Stimulated activated CD8-positive, alpha-beta memory T cell treated with anti-CD3 and anti-CD28 coated beads, Interleukin-4, amount 100 ng/mL, for 48 hours (primary cell): ENCODE results near the gene VAT1L.

Experiments
- DNase-seq: peaks from one replicate; pipeline ENCODE4 v3.0.0-alpha.2; 2020

Gene VAT1L

DNA sequence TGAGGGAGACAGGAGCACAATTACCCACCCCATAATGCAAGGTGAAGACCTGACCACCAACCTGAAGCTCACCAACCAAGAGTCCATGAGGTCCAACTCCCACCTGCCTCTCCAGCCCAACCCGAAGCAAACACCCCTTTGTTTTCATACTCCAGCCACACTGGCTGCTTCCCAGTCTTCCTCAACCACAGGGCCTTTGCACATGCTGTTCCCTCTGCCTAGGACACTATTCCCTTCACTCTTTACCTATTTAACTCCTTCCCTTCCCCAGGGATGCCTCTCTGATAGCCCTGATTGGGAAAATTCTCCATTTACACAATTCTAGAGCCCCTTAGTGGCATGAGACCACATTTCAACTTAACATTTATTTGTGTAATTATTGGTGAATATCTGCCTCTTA is 86.0 kb downstream of the VAT1L start:
- DNase-seq, result no peak

DNA sequence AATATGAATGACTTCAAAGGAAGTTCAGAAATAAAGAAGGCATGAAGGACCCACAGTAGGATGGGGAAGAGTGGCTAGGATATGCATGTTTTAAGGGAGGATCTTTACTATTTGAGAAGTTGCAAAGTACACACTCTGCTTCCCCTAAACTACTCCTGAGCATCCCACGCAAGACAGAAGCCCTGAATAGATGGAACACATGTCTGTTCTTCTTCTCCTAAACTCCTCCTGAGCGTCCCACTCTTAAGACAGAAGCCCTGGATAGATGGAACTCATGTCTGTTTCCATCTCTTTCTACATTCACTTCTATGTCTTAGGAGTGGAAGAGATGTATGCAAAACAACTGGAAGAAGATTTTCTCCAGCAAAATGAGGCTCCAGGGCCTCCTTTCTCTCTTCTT is 88.4 kb downstream of the VAT1L start:
- no peak for DNase-seq

DNA sequence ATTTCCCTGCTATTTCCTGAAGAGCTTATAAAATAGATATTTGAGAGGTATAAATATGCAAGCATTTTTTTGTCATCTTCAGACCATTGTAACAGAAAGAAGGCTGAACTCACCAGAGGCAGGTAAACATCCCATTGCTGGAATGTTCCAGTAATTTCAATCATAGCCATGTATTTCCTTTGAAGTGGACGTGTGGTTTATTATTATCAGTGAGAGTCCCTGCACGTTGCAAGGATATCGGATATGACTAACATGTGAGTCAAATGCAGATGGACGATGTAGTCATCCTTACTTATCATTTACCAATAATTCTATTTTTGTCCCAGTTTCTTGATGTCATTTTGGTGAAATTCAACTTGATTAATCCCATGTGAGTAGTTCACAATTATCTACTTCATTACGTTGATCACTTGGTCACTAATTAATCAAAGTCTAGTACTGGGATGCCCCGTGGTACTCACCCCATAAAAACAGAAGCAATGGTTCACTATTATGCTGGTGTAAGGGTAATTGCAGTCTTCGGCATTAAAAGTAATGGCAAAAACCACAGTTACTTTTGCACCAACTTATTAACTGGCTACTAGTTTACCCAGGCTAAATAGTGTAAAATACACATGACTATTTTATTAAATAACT is 89.5 kb downstream of the VAT1L start:
- DNase-seq, result no peak

DNA sequence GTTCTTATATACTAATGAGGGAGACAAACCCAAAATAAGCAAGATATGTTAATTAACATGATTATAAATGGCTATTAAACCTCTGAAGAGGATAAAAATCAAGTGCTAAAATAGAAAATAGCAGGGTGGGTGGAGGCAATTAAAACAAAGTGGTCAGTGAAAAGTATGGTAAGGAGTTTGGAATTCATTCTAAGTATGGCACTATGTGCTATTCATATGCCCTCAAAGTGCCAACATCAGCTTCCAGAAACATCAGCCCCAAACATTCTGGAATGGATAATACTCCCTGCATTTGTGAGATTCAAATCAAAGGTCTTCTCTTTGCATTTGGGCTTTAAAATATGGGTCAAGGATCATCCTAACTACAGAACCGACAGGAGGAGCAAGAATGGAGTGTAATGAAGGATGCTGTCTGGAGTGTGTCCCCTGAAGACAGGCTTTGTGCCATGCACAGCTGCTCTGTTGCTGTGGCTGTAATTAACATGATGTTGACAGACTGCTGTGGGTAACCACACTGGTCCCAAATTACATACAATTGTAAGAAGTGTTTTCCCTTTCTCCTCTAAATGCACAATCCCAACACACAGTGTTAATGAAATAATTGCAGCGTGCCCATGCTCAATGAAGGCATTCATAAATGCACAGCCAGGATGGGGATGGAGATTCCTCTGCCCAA is 93.1 kb downstream of the VAT1L start:
- DNase-seq, result no peak

DNA sequence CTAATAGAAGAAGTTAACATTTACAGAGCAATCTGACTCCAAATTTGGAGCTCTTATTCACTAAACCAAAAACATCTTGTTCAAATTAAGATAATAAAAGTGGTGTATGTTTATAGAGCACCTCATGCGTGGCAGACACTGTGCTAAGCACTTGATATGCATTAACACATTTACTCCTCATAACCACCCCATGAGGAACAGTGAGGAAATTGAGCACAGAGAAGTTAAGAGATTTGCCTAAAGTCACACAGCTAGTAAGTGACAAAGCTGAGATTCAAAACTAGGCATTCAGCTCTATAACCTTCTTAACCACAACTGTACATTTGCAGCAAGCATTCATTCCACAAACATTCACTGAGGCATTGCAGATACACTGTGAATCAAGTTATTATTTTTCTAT is 94.0 kb downstream of the VAT1L start:
- no peak for DNase-seq

DNA sequence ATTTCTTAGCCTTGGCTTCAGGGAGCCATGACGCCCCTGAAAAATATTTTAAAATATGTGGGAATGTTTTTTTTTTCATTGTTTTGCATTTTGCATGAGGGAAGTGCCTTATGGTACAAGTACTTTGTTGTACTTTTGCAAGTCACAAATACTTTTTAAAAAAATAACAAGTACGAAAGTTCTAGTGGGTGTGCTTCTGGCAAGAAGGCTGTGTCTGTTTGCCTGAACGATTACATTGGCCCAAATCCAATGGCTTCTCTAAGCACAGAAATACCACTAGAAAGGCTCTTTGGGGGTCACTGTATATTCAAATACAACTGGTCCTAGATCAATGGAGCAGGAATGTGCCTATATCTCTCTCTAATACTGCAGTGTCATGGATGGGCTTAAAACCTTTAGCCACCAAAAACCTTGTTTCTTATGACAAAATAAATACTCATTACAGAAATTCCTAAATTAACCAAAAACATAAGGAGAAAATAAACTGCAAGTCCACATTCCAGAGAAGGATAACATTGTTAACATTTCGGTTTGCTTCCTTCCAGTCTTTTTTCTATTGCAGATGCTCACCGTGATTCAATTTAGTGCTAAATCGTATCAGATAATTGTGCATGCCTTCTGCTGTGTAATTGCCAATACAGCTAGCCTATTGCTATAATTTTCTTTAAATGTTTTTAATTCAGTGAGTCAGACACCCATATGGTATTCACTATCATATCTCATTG is 97.4 kb downstream of the VAT1L start:
- no peak for DNase-seq

DNA sequence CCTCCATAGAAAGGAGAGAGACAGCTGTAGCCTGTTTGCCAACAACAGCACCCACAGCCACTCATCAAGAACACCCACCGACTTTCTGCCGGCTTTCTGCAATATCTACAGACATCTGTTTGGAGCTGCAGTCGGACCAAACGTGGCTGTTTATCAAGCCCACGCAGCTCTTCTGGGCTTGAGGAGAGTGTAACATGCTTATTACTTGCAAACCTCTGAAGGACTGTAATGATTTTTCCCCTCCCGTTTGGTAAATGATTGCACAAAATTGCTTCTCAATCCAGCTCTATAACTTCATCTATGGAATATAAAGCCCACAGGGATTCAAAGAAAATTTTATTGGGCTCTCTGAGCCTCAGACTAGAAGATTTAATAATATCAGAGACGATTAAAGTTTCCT is 100.5 kb downstream of the VAT1L start:
- no peak for DNase-seq

DNA sequence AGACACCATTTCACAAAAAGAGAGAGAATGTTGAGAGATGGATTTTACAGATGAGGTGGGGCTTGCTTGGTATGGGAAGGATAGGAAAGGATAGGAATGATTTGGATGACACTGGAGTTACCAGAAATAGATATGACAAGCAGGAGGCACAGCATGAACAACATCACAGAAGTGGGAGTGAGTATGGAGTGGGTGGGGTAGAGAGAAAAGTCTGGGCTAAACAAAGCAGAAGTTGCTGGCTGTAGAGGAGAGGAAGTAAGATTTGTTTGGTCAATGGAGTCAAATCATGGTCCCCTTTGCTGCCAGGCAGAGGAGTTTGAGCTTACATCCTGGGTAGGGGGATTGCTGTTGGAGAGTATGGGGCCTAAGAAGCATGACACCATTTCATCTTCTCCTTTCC is 101.7 kb downstream of the VAT1L start:
- DNase-seq, result no peak

DNA sequence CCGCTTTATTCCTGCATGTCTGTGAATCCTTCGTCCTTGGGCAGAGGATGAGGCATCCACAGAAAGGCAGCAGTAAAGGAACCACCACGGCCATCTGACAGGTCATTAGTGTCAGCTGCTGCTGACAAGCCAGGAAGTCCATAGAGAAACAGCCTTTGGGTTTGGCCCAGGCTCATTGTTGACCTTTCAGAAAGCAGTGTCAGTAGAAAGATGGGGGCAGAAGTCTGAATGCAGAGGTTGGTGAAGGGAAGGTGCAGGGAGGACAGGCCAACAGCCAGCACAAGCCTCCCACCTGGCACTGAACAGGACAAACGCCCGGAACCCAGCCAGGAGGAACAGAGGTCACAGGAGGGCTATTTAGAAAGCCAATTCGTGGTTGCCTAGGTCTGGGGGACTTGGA is 105.8 kb downstream of the VAT1L start:
- no peak for DNase-seq

DNA sequence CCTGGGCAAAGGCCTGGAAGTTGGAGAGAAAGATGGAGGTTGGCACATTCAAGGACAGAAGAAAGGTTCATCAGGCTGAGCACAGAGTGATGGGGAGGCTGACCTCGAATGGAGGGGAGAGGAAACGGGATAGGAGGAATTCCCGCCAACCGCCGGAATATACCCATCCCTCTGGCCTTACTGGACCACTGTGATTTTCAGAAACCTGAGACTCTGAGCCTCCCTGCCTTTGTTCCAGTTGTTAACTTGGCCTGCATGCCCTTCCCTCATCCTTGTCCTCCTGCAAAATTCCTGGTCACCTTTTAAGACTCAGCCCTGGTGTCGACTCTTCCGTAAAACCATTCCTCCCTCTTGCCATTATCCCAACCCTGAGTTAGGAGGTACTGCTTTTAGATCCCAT is 107.6 kb downstream of the VAT1L start:
- DNase-seq, result no peak

DNA sequence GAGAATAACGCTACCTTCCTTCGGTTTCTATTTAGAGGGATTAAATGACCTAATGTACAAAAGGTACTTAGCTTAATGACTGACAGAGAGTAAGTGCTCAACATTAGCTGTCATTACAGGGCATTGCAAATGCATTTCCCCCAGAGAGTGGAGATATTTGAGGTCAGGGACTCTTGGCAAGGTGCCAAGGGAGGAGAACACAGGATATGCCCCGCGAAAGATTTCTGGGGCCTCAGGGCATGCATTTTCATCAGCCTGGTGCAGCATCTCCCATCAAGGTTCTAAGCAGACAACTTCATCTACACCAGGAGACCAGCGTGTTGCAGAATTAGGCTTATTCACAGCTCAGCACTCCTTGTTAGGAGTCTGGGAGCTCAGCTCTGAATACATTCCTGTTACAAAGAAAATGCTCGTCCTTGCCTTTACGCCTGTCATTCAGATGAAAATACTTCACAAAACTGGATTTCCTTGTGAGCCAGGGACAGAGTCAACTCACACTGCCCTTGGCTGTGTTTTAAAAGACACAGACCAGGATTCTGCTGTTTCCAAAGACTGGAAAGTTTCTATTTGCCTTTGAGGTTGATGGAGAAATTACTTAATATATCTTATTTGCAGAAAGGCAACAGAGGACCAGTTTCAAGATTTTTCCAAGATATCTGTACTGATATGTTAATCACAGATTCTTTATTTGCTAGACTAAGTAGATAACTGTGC is 108.2 kb downstream of the VAT1L start:
- DNase-seq, result no peak

DNA sequence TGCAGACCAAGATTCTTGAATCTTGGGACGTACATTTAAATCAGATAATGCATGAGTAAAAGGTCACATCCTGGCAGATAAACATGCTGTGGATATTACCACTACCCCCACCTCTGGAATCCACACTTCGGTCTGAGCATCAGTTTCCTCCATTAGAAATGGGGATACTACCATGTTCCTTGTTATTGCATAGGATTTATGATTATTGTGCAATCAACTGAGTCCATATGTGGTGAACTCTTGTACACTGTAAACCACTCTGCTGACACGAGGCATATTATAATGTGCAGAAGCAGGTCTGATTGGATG is 108.7 kb downstream of the VAT1L start:
- no peak for DNase-seq

DNA sequence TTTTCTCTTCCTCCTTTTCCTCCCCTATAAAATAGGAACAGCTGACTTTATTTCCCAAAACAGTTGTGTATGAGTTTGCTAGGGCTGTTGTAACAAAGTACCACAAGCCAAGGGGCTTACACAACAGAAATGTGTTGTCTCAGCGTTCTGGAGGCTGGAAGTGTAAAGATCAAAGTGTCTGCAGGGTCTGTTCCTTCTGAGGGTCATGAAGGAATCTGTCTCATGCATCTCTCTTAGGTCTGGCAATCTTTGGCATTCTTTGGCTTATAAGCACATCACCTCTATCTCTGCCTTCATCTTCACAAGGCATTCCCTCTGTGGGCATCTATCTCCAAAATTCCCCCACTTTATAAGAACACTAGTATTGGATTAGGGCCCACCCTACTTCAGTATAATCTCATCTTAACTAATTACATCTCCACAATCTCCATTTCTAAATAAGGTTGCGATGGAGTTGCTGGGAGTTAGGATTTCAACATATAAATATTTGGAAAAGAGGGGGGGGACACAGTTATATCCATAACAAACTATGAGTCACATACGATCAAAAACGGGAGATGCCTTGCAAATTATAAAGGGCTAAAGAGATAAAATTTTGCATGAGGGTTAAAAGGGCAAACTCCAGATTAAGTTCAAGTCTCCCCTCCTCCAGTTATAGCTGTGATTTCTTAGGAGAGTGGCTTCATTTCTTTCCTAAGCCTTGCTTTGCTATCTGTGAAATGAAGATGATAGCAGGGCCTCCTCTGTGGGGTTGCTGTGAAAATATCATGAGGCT is 109.7 kb downstream of the VAT1L start:
- no peak for DNase-seq

DNA sequence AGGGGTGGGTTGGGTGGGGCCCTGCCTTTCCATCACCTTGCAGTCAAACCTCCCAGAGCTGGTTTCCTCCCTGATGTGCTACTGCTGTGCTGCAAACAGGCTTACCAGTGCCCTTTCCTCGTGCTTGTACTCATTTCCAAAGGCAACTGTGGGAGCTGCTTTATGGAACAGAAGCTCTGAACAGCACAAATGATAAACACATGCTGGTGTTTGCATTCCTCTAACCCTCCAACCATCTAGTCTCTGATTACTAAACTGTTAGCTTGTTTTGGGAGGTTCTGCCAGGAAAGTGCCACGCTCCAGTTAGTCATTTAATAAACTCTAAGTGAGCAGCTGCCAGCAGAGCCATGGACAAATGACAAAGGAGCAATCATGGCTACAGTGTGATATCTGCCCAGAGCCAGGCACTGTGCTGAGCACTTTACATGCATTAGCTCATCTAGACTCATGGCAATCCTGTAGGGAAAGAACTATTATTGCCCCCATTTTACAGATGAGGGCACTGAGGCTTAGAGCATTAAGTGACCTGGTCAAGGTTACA is 110.4 kb downstream of the VAT1L start:
- no peak for DNase-seq

DNA sequence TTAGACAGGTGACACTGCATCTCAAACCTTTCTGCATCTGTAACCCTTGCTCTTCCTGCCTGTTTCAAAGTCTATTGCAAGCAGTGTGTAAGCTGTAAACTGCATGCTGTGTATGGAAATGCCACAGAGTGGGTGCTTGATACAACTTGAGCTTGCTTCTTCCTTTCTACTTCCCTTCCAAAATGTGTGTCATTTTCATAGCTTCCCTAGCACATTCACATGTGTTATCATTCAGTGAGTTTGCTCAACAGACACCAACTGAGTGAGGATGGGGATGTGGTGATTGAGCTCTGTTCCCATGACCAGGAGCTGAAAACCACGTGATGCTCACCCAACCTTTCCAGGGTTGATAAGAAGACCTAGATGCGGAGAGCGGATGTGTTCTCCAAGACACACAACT is 111.1 kb downstream of the VAT1L start:
- no peak for DNase-seq

DNA sequence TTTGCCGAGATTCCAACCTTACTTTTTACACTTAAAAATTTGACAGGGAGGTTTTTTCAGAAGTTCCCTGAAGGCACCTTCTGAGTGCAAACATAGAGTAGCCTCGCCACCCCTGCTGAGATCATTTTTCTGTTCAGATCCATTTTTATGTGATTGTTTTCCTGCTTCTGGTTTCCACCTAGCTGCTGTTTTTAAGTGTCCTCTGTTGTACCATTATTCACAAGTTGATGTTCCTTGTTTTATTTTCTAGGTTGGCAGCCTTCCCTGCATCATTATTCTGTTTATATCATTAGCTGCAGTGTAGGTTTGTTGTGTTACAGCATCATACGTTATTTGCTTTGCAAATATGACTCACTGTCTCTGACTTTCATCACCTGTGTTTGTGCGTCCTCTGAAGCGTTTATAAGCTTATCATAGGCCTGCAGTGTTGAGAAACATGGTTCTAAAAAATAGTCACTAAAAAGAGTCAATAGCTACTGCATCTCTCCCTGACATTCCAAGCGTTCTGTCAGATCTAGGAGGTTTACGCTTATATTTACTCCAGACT is 117.1 kb downstream of the VAT1L start:
- no peak for DNase-seq

DNA sequence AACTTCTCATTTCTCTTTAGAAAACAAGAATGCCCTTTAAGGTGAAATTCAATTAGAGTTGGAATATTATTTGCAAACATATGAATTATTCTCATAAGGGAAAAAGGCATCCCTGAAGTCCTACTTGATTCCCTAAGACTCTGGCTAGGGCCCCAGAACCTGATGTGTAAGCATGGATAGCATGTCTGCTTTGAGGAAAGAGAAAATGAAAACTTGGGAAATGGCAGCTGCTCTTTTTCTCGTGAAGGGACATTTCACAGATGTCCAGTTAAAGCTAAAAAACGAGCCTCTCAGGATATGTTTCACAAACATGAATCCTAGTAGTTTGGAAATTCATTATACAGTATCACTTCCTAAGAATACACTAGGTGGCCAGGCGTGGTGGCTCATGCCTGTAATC is 121.7 kb downstream of the VAT1L start:
- no peak for DNase-seq

DNA sequence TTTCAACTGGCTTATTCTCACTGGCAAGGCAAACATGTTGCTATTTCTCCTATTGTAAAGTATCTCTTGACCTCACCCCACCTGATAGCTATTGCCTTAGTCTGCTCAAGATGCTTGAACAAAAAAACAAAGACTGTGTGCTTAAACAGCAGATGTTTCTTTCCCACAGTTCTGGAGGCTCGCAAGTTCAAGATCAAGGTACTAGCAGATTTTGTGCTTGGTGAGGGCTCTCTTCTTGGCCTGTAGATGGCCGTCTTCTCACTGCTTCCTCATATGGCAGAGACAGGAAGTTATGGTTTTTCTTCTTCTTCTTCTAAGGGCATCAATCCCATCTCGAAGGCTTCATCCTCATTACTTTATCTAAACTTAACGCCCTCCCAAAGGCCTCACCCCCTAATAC is 124.3 kb downstream of the VAT1L start:
- DNase-seq, result no peak

DNA sequence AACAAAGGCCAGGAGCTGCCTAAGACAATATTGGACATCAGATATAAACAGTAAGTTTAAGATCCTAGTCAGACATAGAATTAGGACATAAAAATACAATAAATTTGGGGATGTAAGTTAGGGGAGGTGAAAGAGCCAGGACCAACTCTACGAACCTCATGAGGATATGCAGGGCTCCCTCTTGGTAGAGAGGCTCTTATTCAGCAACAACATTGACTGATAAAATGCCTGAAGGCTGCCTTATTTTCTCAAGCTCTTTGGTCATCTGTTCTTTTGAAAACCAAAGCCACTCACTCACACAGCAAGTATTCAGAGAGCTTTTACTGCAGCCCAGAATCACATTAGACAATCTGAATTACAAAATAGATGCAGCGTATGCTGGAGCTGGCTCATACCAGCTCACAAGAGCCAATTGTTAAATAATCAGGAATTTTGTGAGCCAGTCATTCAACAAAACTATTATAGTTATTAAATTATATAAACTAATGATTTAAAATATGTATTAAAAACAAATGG is 125.4 kb downstream of the VAT1L start:
- no peak for DNase-seq

DNA sequence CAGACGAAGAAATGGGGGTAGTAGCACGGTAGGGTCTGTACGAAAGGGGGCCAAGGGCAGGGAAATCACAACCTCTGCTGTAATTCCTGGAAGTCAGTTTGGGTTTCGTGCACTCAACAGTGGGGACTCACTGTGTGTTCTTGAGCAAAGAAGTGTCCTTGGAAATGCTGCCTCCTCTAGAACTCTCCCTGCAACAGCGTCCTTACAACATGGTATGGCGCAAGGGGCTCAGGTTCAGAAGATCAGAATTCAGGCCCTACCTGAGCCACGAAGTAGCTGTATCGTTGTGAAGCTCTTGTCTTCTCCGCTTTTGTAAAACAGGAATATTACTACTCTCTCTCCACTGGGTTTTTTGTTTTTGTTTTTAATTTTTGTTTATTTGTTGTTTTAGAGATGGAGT is 127.7 kb downstream of the VAT1L start:
- DNase-seq, result no peak

DNA sequence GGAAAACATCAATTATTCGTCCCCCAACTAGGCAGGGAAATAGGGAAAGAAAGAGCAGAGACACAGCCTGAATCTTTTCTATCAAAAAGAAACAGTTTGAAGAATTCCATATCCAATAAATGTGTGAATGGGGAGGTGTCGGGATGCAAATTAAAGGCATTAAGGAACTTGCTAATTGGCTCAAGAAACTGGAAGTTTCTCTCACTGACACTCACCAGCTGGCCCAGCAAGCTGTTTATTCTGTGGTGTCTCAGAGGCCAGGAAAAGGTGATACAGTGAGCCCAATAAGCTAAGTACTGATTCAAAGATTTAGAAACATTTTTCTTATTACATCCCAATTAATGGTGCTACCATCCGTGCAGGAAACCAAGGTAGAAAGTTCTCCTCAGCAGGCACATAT is 129.6 kb downstream of the VAT1L start:
- no peak for DNase-seq
